HG03135 (cell line): ENCODE measurements around the gene CDK5.

ENCODE experiments used
- ATAC-seq: cut with Tn5 transposase; IDR thresholded peaks from one replicate; pipeline ENCODE4 v1.9.1; 2021; ENCODE audit warnings: mild to moderate bottlenecking, moderate library complexity; ENCODE audit not compliant: unreplicated experiment

CDK5 gene

DNA sequence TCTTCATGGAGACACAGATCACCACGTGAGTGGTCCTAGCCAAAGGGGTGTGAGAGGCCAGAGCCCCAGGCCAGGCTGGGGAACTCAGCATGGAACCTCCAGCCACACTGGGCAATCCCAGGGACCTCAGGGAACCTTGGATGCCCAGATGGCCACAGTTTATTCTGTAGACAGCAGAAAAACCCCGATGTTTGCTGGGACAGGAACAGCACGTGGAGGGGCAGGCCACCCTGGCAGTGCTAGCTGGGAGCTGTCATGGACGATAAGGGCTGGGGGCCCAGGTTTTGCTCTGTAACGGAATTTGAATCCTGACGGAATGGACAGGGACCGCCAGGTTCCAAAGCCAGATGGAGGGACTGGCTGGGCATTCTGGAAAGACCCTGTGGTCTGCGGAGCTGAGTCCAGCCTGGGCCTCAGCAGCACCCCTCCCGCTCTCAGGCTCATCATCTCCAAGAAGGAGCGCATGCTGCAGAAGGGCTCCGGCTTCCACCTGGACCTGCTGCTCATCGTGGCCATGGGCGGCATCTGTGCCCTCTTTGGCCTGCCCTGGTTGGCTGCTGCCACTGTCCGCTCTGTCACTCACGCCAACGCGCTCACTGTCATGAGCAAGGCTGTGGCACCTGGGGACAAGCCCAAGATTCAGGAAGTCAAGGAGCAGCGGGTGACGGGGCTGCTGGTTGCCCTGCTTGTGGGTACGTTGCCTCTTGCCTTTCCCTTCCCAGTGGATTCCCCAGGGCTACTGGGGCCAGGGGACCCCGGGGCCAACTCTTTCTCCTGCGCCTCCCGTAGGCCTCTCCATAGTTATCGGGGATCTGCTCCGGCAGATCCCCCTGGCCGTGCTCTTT, 17.3 kb upstream of the CDK5 start:
- ATAC-seq, result no peak

DNA sequence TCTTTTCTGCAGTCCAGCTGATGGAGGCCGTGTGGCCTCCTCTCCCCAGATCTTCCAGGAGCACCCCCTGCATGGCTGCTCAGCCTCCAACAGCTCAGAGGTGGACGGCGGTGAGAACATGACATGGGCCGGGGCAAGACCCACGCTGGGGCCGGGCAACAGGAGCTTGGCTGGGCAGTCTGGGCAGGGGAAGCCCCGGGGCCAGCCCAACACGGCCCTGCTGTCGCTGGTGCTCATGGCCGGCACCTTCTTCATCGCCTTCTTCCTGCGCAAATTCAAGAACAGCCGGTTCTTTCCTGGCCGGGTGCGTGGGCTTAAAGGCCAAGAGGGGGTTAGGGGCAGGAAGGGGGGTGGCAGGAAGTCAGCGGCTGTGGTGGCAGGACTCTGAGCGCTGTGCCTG, 16.3 kb upstream of the CDK5 start:
- ATAC-seq, result no peak

DNA sequence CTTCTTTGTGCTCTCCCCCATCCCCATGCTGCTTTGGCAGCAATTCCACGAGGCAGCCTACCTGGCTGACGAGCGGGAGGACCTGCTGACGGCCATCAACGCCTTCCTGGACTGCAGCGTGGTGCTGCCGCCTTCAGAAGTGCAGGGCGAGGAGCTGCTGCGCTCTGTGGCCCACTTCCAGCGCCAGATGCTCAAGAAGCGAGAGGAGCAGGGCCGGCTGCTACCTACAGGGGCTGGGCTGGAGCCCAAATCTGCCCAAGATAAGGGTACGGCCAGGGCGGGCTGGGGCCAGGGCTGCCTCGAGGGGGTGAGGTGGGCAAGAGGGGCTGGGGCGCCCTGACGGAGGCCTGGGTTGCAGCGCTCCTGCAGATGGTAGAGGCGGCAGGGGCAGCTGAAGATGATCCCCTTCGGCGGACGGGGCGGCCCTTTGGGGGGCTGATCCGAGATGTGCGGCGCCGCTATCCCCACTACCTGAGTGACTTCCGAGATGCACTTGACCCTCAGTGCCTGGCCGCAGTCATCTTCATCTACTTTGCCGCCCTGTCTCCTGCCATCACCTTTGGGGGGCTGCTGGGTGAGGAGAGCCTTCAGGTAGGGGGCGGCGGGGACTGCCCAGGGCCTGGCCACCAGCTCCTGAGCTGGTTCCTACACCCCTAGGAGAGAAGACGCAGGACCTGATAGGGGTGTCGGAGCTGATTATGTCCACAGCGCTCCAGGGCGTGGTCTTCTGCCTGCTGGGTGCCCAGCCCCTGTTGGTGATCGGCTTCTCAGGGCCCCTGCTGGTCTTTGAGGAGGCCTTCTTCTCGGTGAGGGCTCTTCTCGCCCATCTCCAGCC, 13.6 kb upstream of the CDK5 start:
- no peak for ATAC-seq

DNA sequence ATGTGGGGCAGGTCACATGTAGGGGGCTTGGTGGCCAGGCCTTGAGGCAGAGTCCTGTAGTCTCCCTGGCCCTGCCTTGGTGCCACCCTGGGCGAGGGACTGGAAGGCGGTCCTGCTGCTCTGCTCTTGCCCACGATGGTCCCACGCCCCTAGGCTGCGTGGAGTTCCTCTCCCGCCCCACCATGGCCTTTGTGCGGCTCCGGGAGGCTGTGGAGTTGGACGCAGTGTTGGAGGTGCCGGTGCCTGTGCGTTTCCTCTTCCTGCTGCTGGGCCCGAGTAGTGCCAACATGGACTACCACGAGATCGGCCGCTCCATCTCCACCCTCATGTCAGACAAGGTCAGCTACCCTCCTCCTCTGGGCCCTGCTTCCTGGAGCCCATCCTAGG, 12.9 kb upstream of the CDK5 start:
- ATAC-seq, result no peak

DNA sequence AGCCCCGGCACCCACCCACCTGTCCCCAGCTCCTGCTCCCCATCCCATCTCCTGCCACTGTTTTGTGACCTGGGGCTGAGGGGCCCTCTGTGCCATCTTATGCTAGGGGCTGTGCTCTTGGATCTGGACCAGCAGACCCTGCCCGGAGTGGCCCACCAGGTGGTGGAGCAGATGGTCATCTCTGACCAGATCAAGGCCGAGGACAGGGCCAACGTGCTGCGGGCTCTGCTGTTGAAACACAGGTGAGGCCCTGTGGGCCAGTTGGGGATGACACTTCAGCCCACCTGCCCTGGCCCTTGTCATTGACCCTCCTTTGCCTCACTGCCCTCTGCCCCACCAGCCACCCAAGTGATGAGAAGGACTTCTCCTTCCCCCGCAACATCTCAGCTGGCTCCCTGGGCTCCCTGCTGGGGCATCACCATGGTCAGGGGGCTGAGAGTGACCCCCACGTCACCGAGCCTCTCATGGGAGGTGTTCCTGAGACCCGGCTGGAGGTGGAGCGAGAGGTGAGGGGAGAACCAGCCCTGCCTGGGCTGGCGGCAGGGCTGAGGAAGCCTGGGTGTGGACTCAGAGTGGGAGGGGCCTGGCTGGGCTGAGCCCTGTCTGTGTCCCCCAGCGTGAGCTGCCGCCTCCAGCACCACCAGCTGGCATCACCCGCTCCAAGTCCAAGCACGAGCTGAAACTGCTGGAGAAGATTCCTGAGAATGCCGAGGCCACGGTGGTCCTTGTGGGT, 12.3 kb upstream of the CDK5 start:
- no peak for ATAC-seq

DNA sequence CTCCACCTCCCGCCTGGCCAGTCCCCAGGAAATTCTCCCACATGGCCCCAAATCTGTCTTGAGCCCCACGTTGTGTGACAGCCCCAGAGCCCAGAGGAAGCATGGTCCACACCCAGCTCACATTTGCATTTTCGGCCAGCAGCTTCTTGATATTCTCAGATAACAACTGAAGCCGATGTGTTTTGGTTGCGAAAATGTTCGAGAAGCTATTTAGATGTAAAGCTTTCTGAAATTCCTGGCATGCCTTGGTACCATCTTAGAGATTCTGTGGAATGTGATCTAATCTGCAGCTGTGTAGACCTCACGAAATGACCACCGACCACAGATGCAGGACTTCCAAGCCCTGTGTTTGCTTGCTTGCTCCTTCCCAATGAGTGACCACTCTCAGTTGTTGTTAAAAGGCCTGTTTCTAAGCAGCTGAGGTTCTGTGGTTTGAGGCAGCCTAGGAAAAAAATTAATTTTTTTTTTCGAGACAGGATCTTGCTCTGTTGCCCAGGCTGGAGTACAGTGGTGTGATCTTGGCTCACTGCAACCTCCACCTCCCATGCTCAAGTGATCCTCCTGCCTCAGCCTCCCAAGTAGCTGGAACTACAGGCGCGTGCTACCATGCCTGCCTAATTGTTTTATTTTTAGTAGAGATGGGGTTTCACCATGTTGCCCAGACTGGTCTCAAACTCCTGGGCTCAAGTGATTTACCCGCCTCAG, 10.5 kb upstream of the CDK5 start:
- no peak for ATAC-seq

DNA sequence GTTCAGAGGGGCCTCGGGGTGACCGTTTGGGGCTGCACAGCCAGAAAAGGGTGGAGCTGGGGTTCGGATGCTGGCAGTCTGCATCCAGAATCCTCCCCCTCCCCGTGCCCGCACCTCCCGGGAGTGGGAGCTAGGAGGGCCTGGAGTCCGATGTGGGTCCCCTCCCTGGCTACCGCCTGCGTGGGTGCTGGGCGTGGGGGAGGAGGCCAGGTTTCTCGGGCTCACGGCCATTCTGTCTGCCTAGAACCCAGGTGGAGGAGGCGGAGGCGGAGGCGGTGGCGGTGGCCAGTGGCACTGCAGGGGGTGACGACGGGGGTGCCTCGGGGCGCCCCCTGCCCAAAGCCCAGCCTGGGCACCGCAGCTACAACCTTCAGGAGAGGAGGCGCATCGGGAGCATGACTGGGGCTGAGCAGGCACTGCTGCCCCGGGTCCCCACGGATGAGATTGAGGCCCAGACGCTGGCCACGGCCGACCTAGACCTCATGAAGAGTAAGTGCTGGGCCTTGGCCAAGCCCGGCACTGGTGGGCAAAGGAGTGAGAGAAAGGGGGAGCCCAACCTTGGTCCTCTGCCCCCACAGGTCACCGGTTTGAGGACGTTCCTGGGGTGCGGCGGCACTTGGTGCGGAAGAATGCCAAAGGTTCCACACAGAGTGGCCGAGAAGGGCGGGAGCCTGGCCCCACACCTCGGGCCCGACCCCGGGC, 8.7 kb upstream of the CDK5 start:
- ATAC-seq, result no peak

DNA sequence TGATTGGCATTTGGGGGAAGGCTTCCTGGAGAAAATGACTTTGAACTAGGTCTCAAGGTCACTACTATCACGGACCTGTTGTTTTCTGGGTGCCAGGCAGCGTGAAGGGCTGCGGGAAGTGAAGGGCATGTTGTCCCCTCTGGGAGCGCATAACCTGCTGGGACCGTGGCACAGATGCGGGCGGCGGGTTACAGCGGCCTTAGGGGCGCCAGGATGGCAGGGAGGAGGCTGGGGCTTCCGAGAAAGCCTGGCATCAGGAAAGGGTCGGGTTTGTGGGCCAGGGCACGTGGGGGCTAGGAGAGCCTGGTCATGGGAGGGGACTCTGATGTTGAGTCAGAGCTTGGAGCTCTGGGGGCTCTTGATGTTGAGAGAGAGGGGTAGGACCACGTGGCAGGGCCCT, 7.8 kb upstream of the CDK5 start:
- ATAC-seq, result no peak

DNA sequence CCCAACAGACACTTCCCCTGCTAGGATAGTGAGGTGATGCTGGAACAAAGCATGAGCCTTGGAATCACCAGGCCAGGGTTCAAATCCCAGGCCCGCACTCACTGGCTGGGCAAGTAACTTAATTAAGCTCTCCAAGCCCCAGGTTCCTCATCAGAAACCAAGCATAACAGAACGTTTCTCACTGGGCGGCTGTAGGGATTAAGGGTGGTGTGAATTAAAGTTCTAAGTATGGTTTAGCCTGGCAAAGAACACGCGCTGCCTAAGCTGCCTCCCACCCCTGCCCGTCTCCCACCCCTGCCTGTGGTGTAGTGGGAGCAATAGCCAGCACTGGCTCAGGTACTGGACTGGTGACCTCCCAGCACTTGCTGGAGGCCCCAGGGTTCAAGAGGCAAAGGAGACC, 7.3 kb upstream of the CDK5 start:
- no peak for ATAC-seq

DNA sequence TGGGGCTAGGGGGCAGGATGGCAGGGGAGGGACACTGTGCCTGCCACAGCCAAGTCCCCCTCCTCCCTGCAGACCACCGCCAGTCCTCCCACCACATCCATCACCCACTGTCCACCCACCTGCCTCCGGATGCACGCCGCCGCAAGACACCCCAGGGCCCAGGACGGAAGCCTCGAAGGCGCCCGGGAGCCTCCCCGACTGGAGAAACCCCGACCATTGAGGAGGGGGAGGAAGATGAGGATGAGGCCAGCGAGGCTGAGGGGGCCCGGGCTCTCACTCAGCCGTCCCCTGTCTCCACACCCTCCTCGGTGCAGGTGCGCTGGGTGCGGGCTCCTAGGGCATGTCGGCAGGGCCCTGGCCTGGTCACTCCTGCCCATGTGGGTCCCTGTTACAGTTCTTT, 6.8 kb upstream of the CDK5 start:
- no peak for ATAC-seq

DNA sequence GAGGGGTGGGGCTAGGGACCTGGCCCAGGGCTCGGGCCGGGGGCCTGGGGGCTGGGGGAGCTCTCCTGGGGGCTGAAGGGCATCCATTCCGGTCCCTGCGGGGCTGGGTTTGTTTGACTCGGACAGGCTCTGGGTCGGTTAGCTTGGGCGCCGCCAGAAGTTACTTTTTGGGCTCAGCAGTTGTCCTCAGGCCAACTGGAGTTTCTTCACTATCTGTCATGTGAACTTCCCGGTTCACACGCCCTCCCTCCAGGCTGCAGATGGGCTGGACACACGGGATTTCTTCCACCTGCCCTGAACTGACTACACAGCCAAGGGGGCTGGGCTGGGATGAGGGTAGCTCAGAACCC, 5.5 kb upstream of the CDK5 start:
- no peak for ATAC-seq

DNA sequence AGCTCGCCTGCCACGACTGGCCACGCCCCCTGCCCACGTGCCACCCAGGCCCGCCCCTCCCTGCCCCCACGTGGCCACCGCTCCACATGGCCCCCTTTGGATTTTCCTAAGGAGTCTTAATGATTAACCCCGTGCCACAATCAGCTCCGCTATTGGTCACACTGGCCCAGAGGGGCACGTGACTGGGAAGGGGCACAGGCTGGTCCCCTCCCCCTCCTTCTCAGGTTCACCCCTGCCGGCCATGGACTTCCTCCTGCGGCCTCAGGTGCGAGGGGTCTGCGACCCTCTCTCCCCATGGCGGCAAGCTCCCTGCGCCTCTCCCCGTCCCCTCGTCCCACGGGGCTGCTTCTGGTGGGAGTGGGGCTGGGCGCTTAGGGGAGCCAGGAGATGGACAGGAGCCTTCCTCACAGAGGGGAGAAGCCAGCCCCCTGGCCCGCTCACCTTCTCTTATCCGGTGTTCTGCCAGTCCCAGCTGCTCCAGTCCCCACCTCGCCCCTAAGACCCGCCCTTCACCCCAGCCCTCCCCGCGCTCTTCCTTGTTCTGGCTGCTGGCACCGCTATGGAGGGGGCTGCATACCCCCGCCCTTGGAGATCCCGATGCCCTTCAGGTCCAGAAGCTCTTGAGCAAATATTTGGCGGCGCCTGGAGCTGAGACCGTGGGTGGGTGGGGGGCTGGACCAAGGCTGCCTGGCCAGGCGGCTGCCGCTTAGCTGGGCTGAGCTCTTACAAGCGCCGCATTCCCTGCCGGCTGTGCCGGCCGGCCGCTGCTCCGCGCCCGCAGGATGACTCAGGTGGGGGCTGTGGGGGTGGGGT, 4.9 kb upstream of the CDK5 start:
- ATAC-seq, result no peak

DNA sequence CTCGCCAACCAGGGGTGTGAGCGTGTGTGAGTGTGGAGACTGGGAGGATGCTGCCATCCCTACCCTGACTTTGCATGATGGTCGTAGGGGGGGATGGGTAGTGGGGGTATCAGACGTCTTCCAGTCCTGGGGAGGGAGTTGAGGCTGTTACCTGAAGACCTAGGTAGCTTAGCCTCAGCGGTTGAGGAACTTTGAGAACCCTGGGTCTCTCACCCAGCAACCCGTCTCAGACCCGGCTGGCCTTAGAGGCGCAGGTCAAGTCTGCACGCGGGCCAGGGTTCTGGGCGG, 4.4 kb upstream of the CDK5 start:
- ATAC-seq, result no peak

DNA sequence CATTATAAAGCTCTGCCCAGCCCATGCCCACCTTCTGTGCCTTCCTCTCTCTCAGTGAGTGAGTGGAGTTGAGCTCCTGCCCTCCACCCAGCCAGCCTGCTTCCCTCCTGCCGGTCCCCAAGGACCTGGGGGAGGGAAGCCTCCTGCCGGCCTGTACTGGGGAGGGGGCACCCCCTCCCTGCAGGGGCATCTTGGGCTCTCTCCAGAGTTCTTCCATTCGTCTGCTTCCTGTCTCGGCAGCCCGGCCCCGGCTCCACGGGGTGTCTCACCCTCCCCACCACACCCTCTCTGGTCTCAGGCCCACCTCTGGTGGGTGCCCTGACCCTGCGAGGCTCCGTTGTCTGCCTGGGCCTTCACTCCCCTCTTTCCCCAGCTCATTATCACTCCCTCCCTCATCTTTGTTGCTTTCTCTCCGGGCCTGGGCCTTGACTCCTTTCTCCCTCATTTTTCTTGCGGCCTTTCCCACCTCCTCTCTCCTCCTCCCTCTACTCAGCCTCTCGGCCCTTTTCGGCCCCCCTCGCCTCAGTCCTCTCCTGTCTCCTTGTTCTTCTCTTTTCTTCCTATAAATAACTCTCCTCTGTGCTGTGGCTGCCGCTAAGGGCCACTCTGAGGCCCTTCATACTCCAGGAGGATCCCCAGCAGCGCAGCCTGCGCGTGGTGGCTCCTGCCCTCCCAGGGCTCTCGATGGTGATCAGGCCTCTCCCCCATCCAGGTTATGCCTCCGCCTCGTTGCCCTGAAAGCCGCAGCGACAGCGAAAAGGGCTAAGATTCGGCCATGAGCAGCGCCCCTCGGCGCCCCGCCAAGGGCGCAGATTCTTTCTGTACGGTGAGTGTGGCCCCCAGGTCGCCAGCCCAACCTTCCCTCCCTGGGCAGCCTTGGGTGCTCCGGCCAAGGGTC, 3.8 kb upstream of the CDK5 start:
- ATAC-seq, result no peak

DNA sequence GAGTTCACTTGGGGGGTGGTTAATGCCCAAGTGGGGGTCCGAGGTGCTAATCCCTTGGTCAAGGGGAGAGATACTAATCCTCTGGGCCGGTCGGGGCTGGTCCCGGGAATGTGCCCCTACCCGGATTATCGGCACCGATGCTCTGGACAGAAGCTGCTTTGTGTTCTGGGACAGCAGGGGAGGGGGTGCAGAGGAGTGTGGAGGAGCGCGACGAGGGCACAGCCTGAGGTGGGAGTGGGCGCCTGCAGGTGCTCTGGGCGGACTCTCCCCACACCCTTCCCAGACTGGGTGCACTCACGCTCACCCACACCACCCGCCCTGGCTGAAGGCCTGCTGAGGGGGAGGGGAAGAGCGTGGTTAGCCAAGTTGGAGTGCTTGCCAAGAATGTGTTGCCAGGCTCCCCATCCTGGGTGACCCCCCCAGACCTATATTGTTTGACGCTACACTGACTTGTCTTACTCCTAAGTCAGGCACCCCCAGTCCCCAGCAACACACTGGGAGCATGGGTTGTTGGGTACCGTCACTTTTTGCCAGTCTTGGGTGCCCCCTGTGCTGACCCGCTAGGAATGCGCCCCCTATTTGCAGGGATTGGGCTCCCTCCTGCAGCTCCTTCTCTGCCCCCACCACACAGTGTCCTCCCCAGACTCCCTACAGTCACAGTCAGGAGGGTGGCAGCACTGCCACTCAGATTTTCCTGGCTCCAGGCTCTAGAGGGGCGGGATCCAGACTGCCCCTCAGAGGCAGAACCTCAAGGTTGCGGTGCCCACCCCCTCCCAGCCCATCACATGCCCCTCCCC, 2.9 kb upstream of the CDK5 start:
- ATAC-seq, result no peak

DNA sequence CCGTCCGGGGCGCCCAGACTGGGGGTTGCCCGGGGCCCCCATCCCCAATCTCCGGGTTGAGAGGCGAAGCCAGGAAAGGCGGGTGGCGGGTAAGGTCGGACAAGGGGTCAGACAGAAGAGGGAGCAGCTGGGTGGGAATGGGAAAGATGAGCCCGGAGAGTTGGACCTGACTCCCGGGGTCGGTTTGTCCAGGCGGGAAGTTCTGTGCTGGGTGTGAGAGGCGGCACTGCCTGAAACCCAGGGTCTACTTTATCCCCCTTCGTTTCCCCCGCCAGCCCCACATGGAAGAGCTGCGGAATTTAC, 2.4 kb upstream of the CDK5 start:
- no peak for ATAC-seq

DNA sequence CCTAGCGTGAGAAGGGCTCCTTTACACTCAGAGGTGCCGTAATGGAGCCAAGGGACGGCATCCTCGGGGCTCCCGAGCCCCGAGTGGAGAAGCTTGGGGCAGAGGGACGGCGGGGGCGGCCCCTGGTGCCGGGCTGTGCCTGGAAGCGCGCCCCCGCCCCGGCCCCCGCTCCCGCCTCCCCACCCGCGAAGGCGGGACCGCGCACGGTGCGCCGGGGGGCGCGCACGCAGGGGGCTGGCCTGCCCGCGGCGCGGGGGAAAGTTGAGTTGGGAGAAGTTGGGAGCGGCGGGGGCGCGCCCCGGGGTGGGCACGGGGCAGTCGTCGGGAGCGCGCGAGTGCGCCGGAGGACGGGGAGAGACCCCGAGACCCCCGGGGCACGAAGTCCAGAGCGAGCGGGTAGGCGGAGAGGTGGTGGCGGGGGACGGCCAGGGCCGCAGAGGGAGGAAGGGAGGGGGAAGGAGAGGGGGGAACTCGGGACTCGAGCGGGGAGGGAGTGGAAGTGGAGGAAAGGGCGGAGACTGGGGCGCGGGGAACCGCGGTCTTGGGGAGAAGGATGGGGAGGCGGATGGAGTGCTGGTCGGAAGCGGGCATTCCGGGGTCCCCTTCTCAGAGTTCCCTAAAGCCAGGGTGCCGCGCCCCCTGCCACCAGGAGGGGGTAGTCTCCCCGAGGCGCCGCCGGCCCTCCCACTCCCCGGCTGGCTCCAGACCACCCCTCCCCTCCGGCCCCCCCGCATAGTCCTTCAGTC, 1.8 kb upstream of the CDK5 start, which contains the start of gene SLC4A2:
TSS of gene SLC4A2 (plus strand) at position 223 of the 746 bp plus-strand sequence. CDS start 2,399 bp downstream, outside the sequence.
- ATAC-seq, result peak; percentile 29
